ENCODE data around the gene ZNF837.

GRCh38 chr19:58367698-58368454 is 13.0 kb downstream of the ZNF837 start:
- no peak for TF ChIP-seq CTCF (IDR thresholded peaks at IDR 0.05)
- TF ChIP-seq ESRRA (IDR thresholded peaks at IDR 0.05; ENCODE audit: borderline replicate concordance, low read length): no peak
- no peak for TF ChIP-seq JUN (IDR thresholded peaks at IDR 0.05)
